B cell (primary cell): ENCODE measurements around the gene TMPRSS9. TPM values are rescaled to one million over a fixed set of nuclear protein-coding genes. Genes with fewer than 3 reads are reported as not detected.

Source experiments
- ATAC-seq: fragments of 200-7000 bp; cut with Tn5 transposase; one replicate; pipeline ENCODE4 v1.10.0; 2021; ENCODE audit warnings: low read depth, mild to moderate bottlenecking, moderate number of reproducible peaks, moderate library complexity
- CTCF ChIA-PET: fragments of 350-600 bp; sonication (Branson Sonifier 250); formaldehyde crosslinking; loops from one replicate; lab custom pipeline; 2021; ENCODE audit warnings: antibody characterized with exemption, inconsistent platforms; lab: Charles Lee
- POLR2A ChIA-PET: fragments of 350-600 bp; sonication (Branson Sonifier 250); formaldehyde crosslinking; loops from one replicate; lab custom pipeline; 2021; ENCODE audit warnings: antibody characterized with exemption; lab: Charles Lee
- DNase-seq: peaks from one replicate; pipeline ENCODE4 v3.0.0; 2013
- H2AFZ ChIP-seq: 2 replicates; pipeline ENCODE4 v1.6.1; 2012; ENCODE audit warnings: mild to moderate bottlenecking, low read depth, low read length; ENCODE audit not compliant: insufficient read depth, poor library complexity, severe bottlenecking
- H3K27ac ChIP-seq, 2 donors: 1 replicate in 1 of 2; 2 replicates in 1 of 2; pipeline ENCODE4 v1.5.1; 2012 to 2013; ENCODE audit warnings: low read length in 2 of 2, mild to moderate bottlenecking in 2 of 2, moderate library complexity in 1 of 2
- H3K27me3 ChIP-seq, 4 experiments: fragments of 200-600 bp in 1 of 4; sonication (generic) in 1 of 4; replicated peaks in 1 of 4; 1 replicate in 2 of 4; 2 replicates in 2 of 4; pipeline versions ENCODE4 v1.6.1 to v1.7.0; 2013 to 2016; ENCODE audit warnings: low read length in 3 of 4, mild to moderate bottlenecking in 2 of 4, mixed read lengths in 1 of 4, moderate library complexity in 1 of 4; ENCODE audit not compliant: insufficient read depth in 4 of 4, control insufficient read depth in 3 of 4; ENCODE audit errors: control extremely low read depth in 1 of 4
- H3K36me3 ChIP-seq, 2 experiments: replicated peaks in 1 of 2; 1 replicate in 1 of 2; 2 replicates in 1 of 2; pipeline versions ENCODE4 v1.6.1 to v1.7.1; 2013; ENCODE audit warnings: low read length in 1 of 2; ENCODE audit not compliant: insufficient read depth in 2 of 2, control insufficient read depth in 1 of 2; ENCODE audit errors: control extremely low read depth in 1 of 2, extremely low read depth in 1 of 2
- H3K4me1 ChIP-seq, 2 donors: fragments of 200-600 bp in 1 of 2; sonication (generic) in 1 of 2; 1 replicate in 1 of 2; 2 replicates in 1 of 2; pipeline versions ENCODE4 v1.5.1 to v1.6.1; 2013 to 2017; ENCODE audit warnings: low read length in 2 of 2; ENCODE audit not compliant: control insufficient read depth in 2 of 2, insufficient read depth in 2 of 2
- H3K4me2 ChIP-seq: replicated peaks from 2 replicates; pipeline ENCODE3; 2012; ENCODE audit warnings: mild to moderate bottlenecking, low read depth, low read length; ENCODE audit not compliant: poor library complexity, severe bottlenecking
- H3K4me3 ChIP-seq, 5 experiments: fragments of 200-600 bp in 1 of 5; sonication (generic) in 1 of 5; 1 replicate in 3 of 5; 2 replicates in 2 of 5; pipeline versions ENCODE4 v1.5.1 to v1.7.0; 2011 to 2016; ENCODE audit warnings: low read length in 4 of 5, mild to moderate bottlenecking in 4 of 5, low read depth in 2 of 5, control low read depth in 1 of 5, moderate library complexity in 1 of 5; ENCODE audit not compliant: insufficient read depth in 1 of 5; ENCODE audit errors: control extremely low read depth in 1 of 5, extremely low read depth in 1 of 5
- H3K79me2 ChIP-seq: fragments of 200-600 bp; sonication (generic); one replicate; pipeline ENCODE4 v1.6.0; 2016; ENCODE audit warnings: low read length; ENCODE audit not compliant: control insufficient read depth, insufficient read depth
- H3K9ac ChIP-seq: fragments of 200-600 bp; sonication (generic); 2 replicates; pipeline ENCODE4 v1.6.1; 2017; ENCODE audit warnings: mild to moderate bottlenecking, low read length, moderate library complexity
- H3K9me3 ChIP-seq, 3 donors: one replicate each; pipeline versions ENCODE4 v1.6.1 to v1.7.1; 2013; ENCODE audit warnings: low read length in 2 of 3; ENCODE audit not compliant: control insufficient read depth in 2 of 3, insufficient read depth in 1 of 3; ENCODE audit errors: control extremely low read depth in 1 of 3
- H4K20me1 ChIP-seq: 2 replicates; pipeline ENCODE4 v1.6.0; 2012; ENCODE audit warnings: mild to moderate bottlenecking, low read length; ENCODE audit not compliant: insufficient read depth, control insufficient read depth, poor library complexity, severe bottlenecking
- H3K27ac Mint-ChIP-seq: one replicate; pipeline ENCODE4 v1.8.0; 2021; ENCODE audit warnings: mixed read lengths
- H3K27me3 Mint-ChIP-seq: one replicate; pipeline ENCODE4 v1.8.0; 2021; ENCODE audit warnings: mixed read lengths
- H3K4me1 Mint-ChIP-seq: one replicate; pipeline ENCODE4 v1.8.0; 2021; ENCODE audit warnings: mixed read lengths
- H3K4me3 Mint-ChIP-seq: one replicate; pipeline ENCODE4 v1.8.0; 2021; ENCODE audit warnings: mixed read lengths
- H3K9me3 Mint-ChIP-seq: one replicate; pipeline ENCODE4 v1.8.0; 2022; ENCODE audit warnings: mixed read lengths; ENCODE audit not compliant: insufficient read depth
- CTCF ChIP-seq: fragments of 200-600 bp; IDR thresholded peaks from one replicate; pipeline ENCODE4 v1.8.0; 2022; ENCODE audit warnings: antibody characterized with exemption, mild to moderate bottlenecking
- EZH2 ChIP-seq: IDR thresholded peaks from 2 replicates; pipeline ENCODE4 v1.6.1; 2012; ENCODE audit warnings: borderline replicate concordance, low read depth, mild to moderate bottlenecking, moderate library complexity, low read length; ENCODE audit not compliant: insufficient read depth, poor library complexity, severe bottlenecking
- WGBS: methylation state at CpG from one replicate; pipeline ENCODE4 v1.1.5; 2013; ENCODE audit warnings: missing lambda C conversion rate; ENCODE audit not compliant: insufficient coverage; 5-methylcytosine and 5-hydroxymethylcytosine counted together
- intact Hi-C: fragments of 100-400 bp; cut with micrococcal nuclease; formaldehyde crosslinking; loops from one replicate; pipeline ENCODE4 v1.10.0; 2022
- polyA plus RNA-seq: library from polyadenylated mRNA; depleted of rRNA; stranded (reverse); fragments of >200 nt; gene quantifications from 2 replicates; pipeline ENCODE4 v1.2.3, GENCODE V29; 2012
- total RNA-seq, 2 donors: library from RNA; stranded (reverse); fragments of 120-200 nt in 1 of 2; gene quantifications; 1 replicate in 1 of 2; 2 replicates in 1 of 2; pipeline versions ENCODE4 v1.2.3 to v1.2.4, GENCODE V29; 2013 to 2022

The TMPRSS9 gene
- total and polyA plus RNA-seq, 2 donors (not counting 1 experiment from before 2014, with no cell fraction given), result not detected

- Histone ChIP-seq H3K9me3 (peaks cover 3 to 13% (median 8%) of the 10 kb centered on the region in 3 donors), H3K79me2 (peaks cover 28% of the 10 kb centered on the region), H3K9ac (no peak overlapping the region), H3K4me1 (peaks cover 44 to 58% of the 10 kb centered on the region in 2 donors), H3K4me2 (peak overlapping the region; percentile 69), H2AFZ (peak overlapping the region; percentile 53), H3K27me3 (no peaks in the 10 kb centered on the region), H3K27ac (peak overlapping the region in 1 of 2 donors; percentile 71), H3K4me3 (no peak overlapping the region), H4K20me1 (no peaks in the 10 kb centered on the region), H3K36me3 (peaks cover 0 to 34% of the 10 kb centered on the region in 2 experiments)
- TF ChIP-seq EZH2 (no peak), CTCF (no peak)
- intact Hi-C loops, result loop anchor here (5.0 to 10.0 kb wide), 2 partner anchors 42 to 165 kb away; partner anchors contain the start of gene AP3D1
- ATAC-seq (no peak), DNase-seq (no peak)
- H3K4me1 Mint-ChIP-seq, result peaks cover 54% of the 10 kb centered on the region
- POLR2A ChIA-PET, result interaction anchor here (1.3 to 5.0 kb wide), 4 partner anchors 7 to 84 kb away, joined by 5 to 25 read pairs (median 16); partner anchors contain the start of genes LSM7, PLEKHJ1 and SPPL2B
- H3K27me3 Mint-ChIP-seq, result no peaks in the 10 kb centered on the region
- WGBS, result 86% methylated on average over 20 of the region's 20 CpGs
- peaks cover 3% of the 10 kb centered on the region for H3K9me3 Mint-ChIP-seq
- no peak overlapping the region for H3K4me3 Mint-ChIP-seq
- no peak overlapping the region for H3K27ac Mint-ChIP-seq
- CTCF ChIA-PET, result interaction anchor here (1.0 to 2.0 kb wide), 3 partner anchors 24 to 72 kb away, joined by 3 to 10 read pairs (median 4); no protein-coding TSS in a partner anchor
Observed at GRCh38 chr19:2319551-2319950, 40.5 kb upstream of the TMPRSS9 start.

- peaks cover 0 to 35% of the 10 kb centered on the region in 2 experiments for H3K36me3 ChIP-seq
- intact Hi-C loops, result no loop called here
- H3K4me3 ChIP-seq, result no peak overlapping the region
- peaks cover 49 to 63% of the 10 kb centered on the region in 2 donors for H3K4me1 ChIP-seq
- H3K4me2 ChIP-seq, result no peak overlapping the region
- H3K9me3 ChIP-seq, result peaks cover under 1 to 8% (median 4%) of the 10 kb centered on the region in 3 donors
- no peak for ATAC-seq
- peaks cover under 1% of the 10 kb centered on the region for H3K9me3 Mint-ChIP-seq
- no peaks in the 10 kb centered on the region for H3K27me3 ChIP-seq
- 96% methylated on average over 12 of the region's 12 CpGs for WGBS
- H3K9ac ChIP-seq, result no peak overlapping the region
- no peaks in the 10 kb centered on the region for H4K20me1 ChIP-seq
- no peak overlapping the region for H2AFZ ChIP-seq
- POLR2A ChIA-PET, result interaction anchor here (0.7 to 5.0 kb wide), 3 partner anchors 7 to 75 kb away, joined by 3 to 25 read pairs (median 15); partner anchors contain the start of genes LSM7 and SPPL2B
- H3K4me1 Mint-ChIP-seq, result peaks cover 57% of the 10 kb centered on the region
- no peak overlapping the region for H3K27ac Mint-ChIP-seq
- CTCF ChIA-PET, result interaction anchor here (1.0 to 1.5 kb wide), 2 partner anchors 24 to 45 kb away, joined by 3 to 4 read pairs; no protein-coding TSS in a partner anchor
- DNase-seq, result no peak
- no peak overlapping the region for H3K27ac ChIP-seq
- TF ChIP-seq CTCF, result no peak
- peaks cover 33% of the 10 kb centered on the region for H3K79me2 ChIP-seq
- H3K4me3 Mint-ChIP-seq, result no peak overlapping the region
- H3K27me3 Mint-ChIP-seq, result no peaks in the 10 kb centered on the region
Observed at GRCh38 chr19:2320049-2320448, 40.0 kb upstream of the TMPRSS9 start.
